HG03097 (cell line): Measurements from ENCODE around the gene IL24.
"Not testable (repeated sequence)": the region's sequence is repeated elsewhere in the genome, so short reads cannot be mapped to it uniquely, and the experiment has no call there.

Source experiments
- ATAC-seq: cut with Tn5 transposase; IDR thresholded peaks from one replicate; pipeline ENCODE4 v1.9.1; 2021; ENCODE audit not compliant: unreplicated experiment, low FRiP score

IL24 gene

GRCh38 chr1:206923009-206923960 lies 26.0 kb downstream of the IL24 start:
- ATAC-seq: peak; percentile 27

DNA sequence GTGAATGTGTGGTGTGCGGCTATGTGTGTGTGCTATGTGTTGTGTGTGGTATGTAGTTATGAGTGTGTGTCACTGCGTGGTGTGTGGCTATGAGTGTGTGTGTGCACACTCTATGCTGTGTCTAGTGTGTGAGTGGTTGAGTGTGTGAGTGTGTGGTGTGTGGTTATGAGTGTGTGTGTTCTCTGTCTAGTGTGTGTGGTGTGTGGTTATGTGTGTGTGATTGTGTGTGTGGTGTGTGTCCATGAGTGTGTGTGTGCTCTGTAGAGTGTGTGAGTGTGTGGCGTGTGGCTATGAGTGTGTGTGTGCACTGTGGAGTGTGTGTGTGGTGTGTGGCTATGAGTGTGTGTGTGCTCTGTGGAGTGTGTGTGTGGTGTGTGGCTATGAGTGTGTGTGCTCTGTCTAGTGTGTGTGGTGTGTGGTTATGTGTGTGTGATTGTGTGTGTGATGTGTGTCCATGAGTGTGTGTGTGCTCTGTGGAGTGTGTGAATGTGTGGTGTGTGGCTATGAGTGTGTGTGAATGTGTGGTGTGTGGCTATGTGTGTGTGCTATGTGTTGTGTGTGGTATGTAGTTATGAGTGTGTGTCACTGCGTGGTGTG lies 26.8 kb downstream of the IL24 start:
- not testable (repeated sequence) for ATAC-seq

GRCh38 chr1:206924592-206925105 lies 27.4 kb downstream of the IL24 start:
- no peak for ATAC-seq

DNA sequence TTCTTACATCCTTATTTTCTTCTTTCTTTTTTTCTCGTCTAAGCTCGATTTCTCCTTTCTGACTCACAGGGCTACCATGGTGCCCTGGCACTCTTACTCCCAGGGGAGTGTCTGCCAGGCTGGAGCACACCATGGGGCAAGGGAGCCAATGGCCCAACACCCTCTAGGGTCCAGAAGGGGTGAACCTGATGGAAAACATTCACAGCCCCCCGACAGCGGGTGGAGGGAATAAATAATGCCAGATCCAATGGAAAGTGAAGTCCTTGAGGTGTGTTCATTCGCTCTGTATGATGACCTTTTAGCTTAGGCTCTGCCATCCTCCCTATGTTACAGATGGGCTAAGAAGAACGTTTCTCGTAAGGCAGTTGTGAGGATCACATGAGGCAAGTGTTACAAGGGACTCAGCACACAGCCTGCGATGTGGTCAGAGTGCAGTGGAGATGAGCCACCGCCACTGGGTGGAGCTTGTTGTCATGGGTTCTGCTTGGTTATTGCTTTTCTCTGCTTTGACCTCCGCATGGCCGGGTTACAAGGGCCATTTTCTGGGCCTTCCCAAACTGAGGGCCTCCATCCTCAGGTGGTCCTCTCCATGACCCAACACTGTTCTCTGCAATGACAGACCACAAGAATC lies 28.0 kb downstream of the IL24 start:
- peak; percentile 39 for ATAC-seq

GRCh38 chr1:206926286-206926685 lies 29.0 kb downstream of the IL24 start:
- no peak for ATAC-seq

DNA sequence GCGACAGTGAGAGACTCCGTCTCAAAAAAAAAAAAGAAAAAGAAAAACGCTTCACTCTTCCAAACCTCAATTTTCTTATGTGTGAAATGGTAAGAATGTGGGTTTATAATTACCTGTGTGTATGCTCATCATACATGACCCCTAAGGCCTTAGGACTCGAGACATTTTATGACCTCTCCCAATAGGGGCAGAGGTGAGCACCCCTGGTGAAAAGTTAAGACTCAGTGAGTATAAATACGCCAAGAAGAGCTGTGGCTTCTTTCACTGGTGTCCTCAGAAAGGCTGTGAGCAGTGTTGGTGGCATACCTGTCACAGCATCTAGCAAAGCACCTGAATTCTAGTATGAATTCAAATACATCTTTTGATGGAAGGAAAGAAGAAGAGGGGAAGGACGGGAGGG lies 32.3 kb downstream of the IL24 start:
- no peak for ATAC-seq

- peak; percentile 49 for ATAC-seq
Observed at GRCh38 chr1:206930210-206930798, 33.1 kb downstream of the IL24 start.

DNA sequence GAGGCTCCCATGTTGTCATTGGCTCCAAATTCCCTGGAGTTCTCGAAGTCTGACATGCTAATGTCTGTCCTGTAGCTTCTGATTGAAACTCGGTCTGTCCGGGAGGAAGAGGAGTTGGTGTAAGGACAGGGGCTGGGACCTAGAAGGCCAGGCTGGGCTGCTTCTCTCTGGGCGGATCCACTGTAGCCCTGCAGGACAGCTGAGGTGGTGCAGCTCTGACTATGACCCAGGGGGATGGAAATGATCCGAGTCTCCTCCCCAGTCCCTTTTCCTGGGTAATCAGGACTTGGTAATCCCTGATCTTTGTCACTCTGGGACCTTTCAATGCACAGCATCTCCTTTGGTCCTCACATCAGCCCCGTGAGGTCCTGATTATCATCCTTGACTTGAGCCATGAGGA lies 34.5 kb downstream of the IL24 start:
- ATAC-seq: no peak

GRCh38 chr1:206932177-206932576 lies 34.9 kb downstream of the IL24 start:
- ATAC-seq: no peak

DNA sequence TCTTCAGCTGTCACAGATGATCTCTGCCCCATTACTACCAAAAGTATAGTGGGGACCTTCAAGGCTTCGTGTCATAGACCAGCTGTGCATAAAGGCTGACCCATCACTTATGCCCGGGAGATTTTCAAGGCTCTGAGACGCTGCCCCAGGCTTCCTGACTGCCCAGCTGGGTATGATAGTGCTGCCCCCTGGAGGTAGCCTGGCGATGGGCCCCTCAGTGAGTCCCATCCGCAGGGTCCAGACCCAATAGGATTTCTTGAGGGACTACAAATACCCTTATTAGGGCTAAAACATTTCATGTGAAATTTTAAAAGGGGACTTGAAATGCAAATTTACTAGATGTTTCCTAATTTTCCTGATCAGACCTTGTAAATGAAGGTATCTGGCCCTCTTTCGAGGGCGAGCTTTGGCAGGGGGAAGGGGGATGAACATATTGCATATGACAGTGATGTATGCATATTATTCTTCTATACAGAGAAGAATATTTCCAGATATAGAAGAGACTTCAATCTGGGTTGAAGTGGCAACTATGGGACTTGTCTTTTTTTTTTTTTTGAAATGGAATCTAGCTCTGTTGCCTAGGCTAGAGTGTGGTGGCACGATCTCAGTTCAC lies 36.2 kb downstream of the IL24 start:
- ATAC-seq: no peak

GRCh38 chr1:206935491-206936067 lies 38.3 kb downstream of the IL24 start:
- no peak for ATAC-seq

- ATAC-seq: no peak
Observed at GRCh38 chr1:206937425-206937824, 40.2 kb downstream of the IL24 start.

DNA sequence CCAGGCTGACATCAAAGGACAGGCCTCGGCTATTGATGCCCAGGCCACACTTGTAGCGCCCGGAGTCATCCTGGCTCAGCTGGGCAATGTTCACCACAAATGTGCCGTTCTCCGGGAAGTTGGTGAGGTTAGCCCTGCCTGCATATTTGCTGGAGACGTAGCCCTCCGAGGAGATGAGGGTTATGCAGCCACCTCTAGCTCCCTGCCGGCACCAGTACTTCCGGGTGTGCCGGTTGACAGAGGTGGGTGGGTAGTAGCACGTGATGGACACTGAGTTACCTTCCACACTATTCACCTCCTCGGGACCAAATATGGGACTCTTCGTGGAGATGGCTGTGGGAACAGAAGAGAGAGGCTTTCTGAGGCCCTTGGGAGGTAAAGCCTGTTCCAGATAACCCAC lies 41.9 kb downstream of the IL24 start:
- ATAC-seq: no peak

DNA sequence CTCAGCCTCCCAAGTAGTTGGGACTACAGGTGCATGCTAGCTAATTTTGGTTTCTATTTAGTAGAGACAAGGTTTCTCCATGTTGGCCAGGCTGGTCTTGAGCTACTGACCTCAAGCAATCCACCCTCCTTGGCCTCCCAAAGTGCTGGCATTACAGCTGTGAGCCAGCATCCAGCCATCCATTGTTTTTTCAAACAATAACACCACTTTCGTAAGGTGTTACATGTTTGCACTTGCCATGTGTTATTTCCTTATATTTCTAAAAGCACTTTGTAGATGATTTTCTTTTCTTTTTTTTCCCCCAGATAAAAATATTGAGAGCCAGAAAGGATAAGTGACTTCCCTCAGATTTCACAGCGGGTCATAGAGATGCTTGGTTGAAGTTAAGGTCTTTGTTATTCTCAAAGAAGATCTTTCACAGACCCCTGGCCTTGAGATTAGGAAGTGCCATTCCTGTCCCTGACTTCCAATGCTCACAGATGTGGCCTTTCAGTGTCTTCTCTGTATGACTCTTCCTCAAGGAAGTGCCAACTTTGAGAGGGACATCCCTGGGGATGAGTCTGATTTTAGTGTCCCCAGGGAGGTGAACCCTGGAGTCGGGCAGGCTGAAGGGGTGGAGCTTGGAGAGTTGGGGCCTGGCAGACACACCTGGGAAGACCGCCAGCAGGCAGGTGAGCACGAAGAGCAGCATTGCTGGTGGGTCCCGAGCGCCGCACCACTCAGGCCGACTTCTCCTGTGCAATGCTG lies 42.8 kb downstream of the IL24 start:
- no peak for ATAC-seq

DNA sequence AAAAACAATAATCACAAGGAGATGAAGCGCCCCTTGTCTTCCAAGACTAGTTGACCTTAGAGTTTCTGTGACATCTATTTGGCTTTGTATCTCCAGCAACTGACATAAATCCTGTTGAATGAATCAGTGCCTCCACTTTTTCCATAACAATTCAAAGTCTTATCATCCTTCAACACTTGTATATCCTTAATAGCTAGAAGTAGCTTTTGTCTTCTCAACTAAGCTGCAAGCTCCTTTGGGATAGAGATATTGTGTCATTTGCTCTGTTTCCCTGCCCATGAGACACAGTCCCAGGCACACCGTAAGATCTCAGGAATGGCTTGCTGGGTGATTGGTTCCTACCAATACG lies 43.3 kb downstream of the IL24 start:
- ATAC-seq: no peak

GRCh38 chr1:206941766-206942418 lies 44.6 kb downstream of the IL24 start:
- no peak for ATAC-seq

DNA sequence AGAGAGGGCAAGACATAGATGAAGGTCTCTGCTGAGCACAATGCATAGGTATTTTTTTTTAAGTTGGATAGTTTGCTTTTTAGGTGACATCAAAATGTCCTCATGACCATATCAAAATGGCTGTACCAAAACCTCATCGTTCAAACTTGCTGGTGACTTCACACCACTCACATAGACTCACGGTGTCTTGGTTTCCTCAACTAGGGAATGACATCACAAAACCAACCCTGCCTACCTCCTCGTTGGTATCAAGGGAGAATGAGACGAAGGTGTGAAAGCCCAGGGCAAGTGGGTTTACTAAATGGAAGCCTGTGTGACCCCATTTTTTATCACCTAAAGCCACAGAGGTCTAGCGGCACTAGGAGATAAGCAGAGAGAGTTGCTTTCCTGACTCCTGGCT lies 47.5 kb downstream of the IL24 start:
- no peak for ATAC-seq

- ATAC-seq: no peak
Observed at GRCh38 chr1:206945779-206946178, 48.5 kb downstream of the IL24 start.

DNA sequence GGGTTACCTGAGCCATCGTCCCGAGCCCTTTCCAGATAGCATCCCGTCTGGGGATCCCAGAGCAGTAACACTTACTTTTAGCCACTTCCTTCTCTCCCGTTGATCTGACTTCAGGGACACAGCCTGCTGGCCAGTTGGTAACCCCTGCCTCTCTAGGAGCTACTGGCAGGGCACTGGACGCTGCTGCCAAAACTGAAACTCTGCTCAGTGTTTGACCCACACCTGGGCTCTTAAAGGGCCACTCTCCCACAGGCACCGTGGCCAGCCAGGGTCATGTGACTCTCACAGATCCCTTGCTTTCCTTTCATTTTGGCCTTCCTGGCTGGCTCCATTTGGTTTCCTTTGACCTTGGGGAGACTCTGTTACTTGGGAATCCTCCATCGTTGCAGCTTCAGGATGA lies 49.0 kb downstream of the IL24 start, which contains the start of gene PIGR:
Gene PIGR, minus strand, starts transcription at position 206 of the 400 bp plus-strand sequence. CDS start 5,935 bp downstream, outside the sequence.
- ATAC-seq: no peak
